Activated CD8-positive, alpha-beta T cell treated with anti-CD3 and anti-CD28 coated beads for 36 hours (primary cell): ENCODE data around the gene TERF2IP. TPM values are rescaled to one million over a fixed set of nuclear protein-coding genes. Genes with fewer than 3 reads are reported as not detected.

Experiments used
- ATAC-seq: fragments of 200-7000 bp; cut with Tn5 transposase; one replicate; pipeline ENCODE4 v1.10.0; 2021; ENCODE audit warnings: mild to moderate bottlenecking, moderate library complexity
- CTCF ChIA-PET: fragments of 350-600 bp; sonication (Branson Sonifier 250); formaldehyde crosslinking; loops from one replicate; lab custom pipeline; 2021; ENCODE audit warnings: antibody characterized with exemption; lab: Charles Lee
- POLR2A ChIA-PET: fragments of 350-600 bp; sonication (Branson Sonifier 250); formaldehyde crosslinking; loops from one replicate; lab custom pipeline; 2021; ENCODE audit warnings: antibody characterized with exemption; lab: Charles Lee
- DNase-seq: peaks from one replicate; pipeline ENCODE4 v3.0.0-alpha.2; 2020
- H3K27ac Mint-ChIP-seq: one replicate; pipeline ENCODE4 v1.8.0; 2021; ENCODE audit warnings: mild to moderate bottlenecking, mixed read lengths
- H3K27me3 Mint-ChIP-seq: one replicate; pipeline ENCODE4 v1.8.0; 2021; ENCODE audit warnings: mixed read lengths
- H3K36me3 Mint-ChIP-seq: one replicate; pipeline ENCODE4 v1.8.0; 2021; ENCODE audit warnings: low read depth, mixed read lengths
- H3K4me1 Mint-ChIP-seq: one replicate; pipeline ENCODE4 v1.8.0; 2021; ENCODE audit warnings: low read depth, mixed read lengths
- H3K4me3 Mint-ChIP-seq: one replicate; pipeline ENCODE4 v1.8.0; 2021; ENCODE audit warnings: mild to moderate bottlenecking, moderate library complexity, mixed read lengths
- H3K9me3 Mint-ChIP-seq: one replicate; pipeline ENCODE4 v1.8.0; 2021; ENCODE audit warnings: mixed read lengths
- intact Hi-C: fragments of 100-400 bp; cut with micrococcal nuclease; formaldehyde crosslinking; loops from one replicate; pipeline ENCODE4 v1.10.0; 2022
- total RNA-seq, 2 experiments: library from RNA; stranded (reverse); gene quantifications; one replicate each; pipeline ENCODE4 v1.2.3, GENCODE V29; 2021
- TF ChIP-seq, protein P1 (sequence below): fragments of 200-600 bp; IDR thresholded peaks from one replicate; pipeline ENCODE4 v1.8.0; 2022; ENCODE audit warnings: antibody characterized with exemption, mild to moderate bottlenecking

The TERF2IP gene
- total RNA-seq, 2 experiments from 2014 or later = 66.3 to 68.1 TPM

DNA sequence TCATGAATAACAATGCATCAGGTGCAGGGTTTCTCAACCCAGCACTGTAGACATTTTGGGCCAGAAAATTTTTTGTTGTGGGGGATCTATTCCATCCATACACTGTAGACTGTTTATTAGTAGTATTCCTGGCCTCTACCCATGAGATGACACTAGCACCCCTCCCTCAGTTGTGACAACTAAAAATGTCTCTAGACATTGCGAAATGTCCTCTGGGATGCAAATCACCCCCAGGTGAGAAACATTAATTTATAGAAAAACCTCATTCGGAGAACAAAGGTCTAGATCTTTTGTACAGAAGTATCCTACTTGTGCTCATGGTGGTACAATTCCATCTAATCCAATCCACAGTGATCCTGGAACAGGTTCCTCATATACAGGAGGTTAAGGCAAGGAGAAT lies 28.8 kb upstream of the TERF2IP start:
- H3K27ac Mint-ChIP-seq = no peak overlapping the region
- no peak for DNase-seq
- peaks cover 40% of the 10 kb centered on the region for H3K36me3 Mint-ChIP-seq
- TF ChIP-seq, protein P1, sequence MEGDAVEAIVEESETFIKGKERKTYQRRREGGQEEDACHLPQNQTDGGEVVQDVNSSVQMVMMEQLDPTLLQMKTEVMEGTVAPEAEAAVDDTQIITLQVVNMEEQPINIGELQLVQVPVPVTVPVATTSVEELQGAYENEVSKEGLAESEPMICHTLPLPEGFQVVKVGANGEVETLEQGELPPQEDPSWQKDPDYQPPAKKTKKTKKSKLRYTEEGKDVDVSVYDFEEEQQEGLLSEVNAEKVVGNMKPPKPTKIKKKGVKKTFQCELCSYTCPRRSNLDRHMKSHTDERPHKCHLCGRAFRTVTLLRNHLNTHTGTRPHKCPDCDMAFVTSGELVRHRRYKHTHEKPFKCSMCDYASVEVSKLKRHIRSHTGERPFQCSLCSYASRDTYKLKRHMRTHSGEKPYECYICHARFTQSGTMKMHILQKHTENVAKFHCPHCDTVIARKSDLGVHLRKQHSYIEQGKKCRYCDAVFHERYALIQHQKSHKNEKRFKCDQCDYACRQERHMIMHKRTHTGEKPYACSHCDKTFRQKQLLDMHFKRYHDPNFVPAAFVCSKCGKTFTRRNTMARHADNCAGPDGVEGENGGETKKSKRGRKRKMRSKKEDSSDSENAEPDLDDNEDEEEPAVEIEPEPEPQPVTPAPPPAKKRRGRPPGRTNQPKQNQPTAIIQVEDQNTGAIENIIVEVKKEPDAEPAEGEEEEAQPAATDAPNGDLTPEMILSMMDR = no peak
- ChIA-PET CTCF (interaction anchor here (1.1 to 1.6 kb wide), 2 partner anchors 17 to 146 kb away, joined by 3 read pairs; no protein-coding TSS in a partner anchor), POLR2A (interaction anchor here (1.1 to 2.9 kb wide), 2 partner anchors 30 to 43 kb away, joined by 3 to 17 read pairs; partner anchors contain the start of genes KARS1 and TERF2IP)
- H3K9me3 Mint-ChIP-seq = no peaks in the 10 kb centered on the region
- H3K4me1 Mint-ChIP-seq = peaks cover 53% of the 10 kb centered on the region
- no peak overlapping the region for H3K4me3 Mint-ChIP-seq
- H3K27me3 Mint-ChIP-seq = no peaks in the 10 kb centered on the region
- intact Hi-C loops = no loop called here
- ATAC-seq = no peak

DNA sequence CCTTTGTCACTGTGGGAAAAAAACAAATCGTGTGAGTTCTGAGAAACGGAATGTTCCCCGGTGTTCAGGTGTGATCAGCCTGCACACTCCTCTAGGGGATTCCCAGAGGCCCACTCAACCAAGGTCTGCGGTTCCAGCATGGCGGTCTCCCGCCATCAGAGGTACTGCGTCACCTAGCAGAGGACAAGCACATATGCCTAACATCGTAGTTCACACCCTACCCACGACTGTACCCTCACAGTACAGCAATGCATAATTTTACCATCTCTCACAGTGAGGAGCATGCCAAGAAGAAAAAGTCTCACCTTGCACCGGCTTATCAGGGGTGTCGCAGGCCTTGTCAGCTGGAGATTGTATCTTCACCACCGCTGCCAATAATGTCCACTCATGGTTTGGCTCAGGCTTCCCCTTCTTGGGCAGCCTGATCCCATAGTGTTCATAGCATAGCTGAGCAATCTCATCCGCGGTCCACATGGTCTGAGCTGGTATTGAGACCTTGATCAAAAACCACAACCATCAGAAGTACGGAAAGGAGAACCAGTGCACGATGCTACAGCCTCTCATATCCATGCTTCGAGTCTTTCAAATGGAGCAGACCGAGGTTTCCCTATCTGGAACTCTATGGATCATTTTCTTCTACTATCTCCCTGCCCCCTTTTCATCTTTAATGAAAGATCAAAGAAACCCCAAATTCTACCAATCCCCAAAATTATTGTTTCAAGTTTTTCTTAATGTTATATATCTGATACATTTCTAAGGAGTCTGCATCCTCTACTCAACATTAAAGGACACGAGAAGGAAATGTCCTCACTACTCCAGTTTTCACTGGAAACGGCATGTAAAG lies 27.0 kb upstream of the TERF2IP start:
- Mint-ChIP-seq H3K9me3 (no peaks in the 10 kb centered on the region), H3K4me1 (peaks cover 55% of the 10 kb centered on the region), H3K36me3 (peaks cover 41% of the 10 kb centered on the region), H3K27me3 (no peaks in the 10 kb centered on the region), H3K4me3 (peak overlapping the region; percentile 97), H3K27ac (peak overlapping the region; percentile 84)
- intact Hi-C loops = loop anchor here (10.0 kb wide), 1 partner anchor 156 kb away; the partner anchor contains the start of gene TMEM170A
- TF ChIP-seq, protein P1 = no peak
- DNase-seq (peak; percentile 70), ATAC-seq (peak; percentile 27)
- CTCF ChIA-PET = interaction anchor here (1.0 to 3.5 kb wide), 8 partner anchors 19 to 148 kb away, joined by 3 to 15 read pairs (median 3); partner anchors contain the start of genes KARS1 and TERF2IP
- POLR2A ChIA-PET = interaction anchor here (0.7 to 4.1 kb wide), 5 partner anchors 12 to 66 kb away, joined by 3 to 50 read pairs (median 3); partner anchors contain the start of genes GABARAPL2, KARS1 and TERF2IP

DNA sequence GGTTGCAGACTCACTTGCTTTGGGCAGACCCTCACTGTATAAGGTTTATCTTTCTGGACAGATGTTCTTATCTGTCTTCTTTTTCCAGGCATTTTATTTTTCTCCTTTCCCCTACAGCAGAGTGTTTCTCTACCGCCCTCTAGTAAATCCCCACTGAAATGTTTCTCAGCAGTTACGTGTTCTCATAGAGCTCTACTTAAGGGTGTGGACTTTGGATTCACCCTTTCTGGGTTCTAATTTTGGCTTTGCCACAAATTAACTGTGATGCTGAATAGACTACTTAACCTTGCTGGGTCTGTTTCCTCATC lies 26.4 kb upstream of the TERF2IP start:
- intact Hi-C loops = loop anchor here (10.0 kb wide), 1 partner anchor 156 kb away; the partner anchor contains the start of gene TMEM170A
- DNase-seq = no peak
- ATAC-seq = no peak
- Mint-ChIP-seq H3K4me3 (peak overlapping the region; percentile 97), H3K36me3 (peaks cover 41% of the 10 kb centered on the region), H3K27me3 (no peaks in the 10 kb centered on the region), H3K4me1 (peaks cover 51% of the 10 kb centered on the region), H3K9me3 (no peaks in the 10 kb centered on the region), H3K27ac (peak overlapping the region; percentile 96)
- TF ChIP-seq, protein P1 = peak; percentile 33
- CTCF ChIA-PET = interaction anchor here (0.7 to 3.5 kb wide), 14 partner anchors 10 to 421 kb away, joined by 3 to 18 read pairs (median 3); partner anchors contain the start of genes KARS1 and TERF2IP
- POLR2A ChIA-PET = interaction anchor here (0.7 to 4.1 kb wide), 7 partner anchors 10 to 66 kb away, joined by 3 to 50 read pairs (median 3); partner anchors contain the start of genes GABARAPL2, KARS1 and TERF2IP

DNA sequence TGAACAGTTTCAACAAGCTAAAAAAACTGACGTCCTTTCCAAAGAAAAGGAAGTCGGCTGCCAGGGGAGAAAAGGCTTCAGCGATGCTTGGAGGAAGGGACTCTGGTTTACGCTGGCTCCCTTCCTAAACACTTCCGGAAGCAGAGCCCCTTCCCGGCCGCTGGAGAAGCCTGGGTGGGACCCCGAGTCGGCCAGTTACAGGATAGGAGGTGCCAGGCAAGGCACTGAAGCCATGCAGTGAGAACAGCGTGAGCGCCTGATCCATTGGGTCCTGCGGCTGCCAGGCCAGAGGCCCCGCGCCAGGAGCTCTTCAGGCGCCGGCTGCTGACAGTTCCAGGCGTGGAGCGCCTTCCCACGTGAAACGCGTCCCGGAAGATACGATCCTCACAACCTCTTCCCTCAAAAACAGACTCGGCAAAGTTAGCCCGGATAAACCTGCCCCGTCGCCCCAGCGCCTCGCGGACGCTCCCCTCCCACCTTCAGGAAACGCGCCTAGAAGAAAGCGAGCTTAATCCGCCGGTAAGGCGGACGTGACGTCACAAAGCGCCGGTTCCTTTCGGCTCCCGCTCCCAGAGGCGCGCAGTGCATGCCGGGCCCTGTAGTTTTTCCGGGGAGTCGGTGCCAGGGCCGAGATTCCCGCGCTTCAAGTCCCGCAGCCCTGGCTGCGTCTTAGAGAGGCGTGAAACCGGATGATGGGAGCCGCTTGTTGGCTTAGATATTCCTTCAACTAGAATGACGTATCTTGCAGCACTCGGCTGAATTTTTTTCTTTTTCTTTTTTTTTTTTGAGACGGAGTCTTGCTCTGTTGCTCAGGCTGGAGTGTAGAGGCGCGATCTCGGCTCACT lies 24.6 kb upstream of the TERF2IP start, which contains the start of gene ADAT1:
ADAT1 (minus strand) TSS at position 521 of the 845 bp plus-strand sequence. CDS start 2,482 bp downstream, outside the sequence.
- intact Hi-C loops = loop anchor here (2.0 to 10.0 kb wide), 3 partner anchors 26 to 158 kb away; partner anchors contain the start of genes GABARAPL2 and TMEM170A
- Mint-ChIP-seq H3K27ac (peak within 1 kb of the TSS; percentile 96), H3K4me3 (peak within 1 kb of the TSS; percentile 97), H3K9me3 (no peaks in the 10 kb centered on the region), H3K27me3 (no peaks in the 10 kb centered on the region), H3K4me1 (peaks cover 45% of the 10 kb centered on the region), H3K36me3 (peaks cover 52% of the 10 kb centered on the region)
- DNase-seq = peak; percentile 99
- CTCF ChIA-PET = interaction anchor here (0.8 to 3.5 kb wide), 8 partner anchors 8 to 159 kb away, joined by 4 to 18 read pairs (median 8); partner anchors contain the start of genes KARS1 and TERF2IP
- POLR2A ChIA-PET = interaction anchor here (0.7 to 4.1 kb wide), 16 partner anchors 10 to 159 kb away, joined by 3 to 50 read pairs (median 4); partner anchors contain the start of genes GABARAPL2, KARS1, TERF2IP and TMEM170A
- TF ChIP-seq, protein P1 = no peak
- ATAC-seq = peak; percentile 93
